Measurements from ENCODE around the gene ZNF319. TPM values are rescaled to one million over a fixed set of nuclear protein-coding genes. Genes with fewer than 3 reads are reported as not detected.

The ZNF319 gene
- total RNA-seq, 1 donor from 2014 or later = 3.1 TPM

- Histone ChIP-seq H3K4me3 (ENCODE audit: low read length in 3 of 3) (no peak overlapping the region), H3K27me3 (ENCODE audit: control insufficient read depth in 3 of 3, insufficient read depth in 3 of 3, low read length in 3 of 3) (no peaks in the 10 kb centered on the region), H3K4me1 (ENCODE audit: control insufficient read depth in 3 of 3, insufficient read depth in 3 of 3, low read length in 3 of 3) (peaks cover 25 to 39% (median 35%) of the 10 kb centered on the region in 3 donors), H3K36me3 (ENCODE audit: control insufficient read depth in 3 of 3, insufficient read depth in 3 of 3, low read length in 3 of 3) (peaks cover 17 to 33% (median 19%) of the 10 kb centered on the region in 3 donors), H3K9ac (ENCODE audit: low read depth in 1 of 3, low read length in 3 of 3) (no peak overlapping the region), H3K9me3 (ENCODE audit: control insufficient read depth in 3 of 3, low read length in 3 of 3) (no peaks in the 10 kb centered on the region), H3K27ac (ENCODE audit: low read depth, low read length) (no peak overlapping the region)
Observed at GRCh38 chr16:58036943-58037342, 36.5 kb upstream of the ZNF319 start.

GRCh38 chr16:58035356-58036170 is 35.1 kb upstream of the ZNF319 start:
- H3K27ac ChIP-seq (ENCODE audit: low read depth, low read length) = no peak overlapping the region

GRCh38 chr16:58034774-58035173 is 34.3 kb upstream of the ZNF319 start:
- no peak overlapping the region for H3K4me3 ChIP-seq (ENCODE audit: low read length in 3 of 3)

More at GRCh38 chr16:58035356-58036170, 35.1 kb upstream of the ZNF319 start:
- Histone ChIP-seq H3K9ac (ENCODE audit: low read depth in 1 of 3, low read length in 3 of 3) (peak overlapping the region in 2 of 3 donors; percentile 10 to 45), H3K4me3 (ENCODE audit: low read length in 3 of 3) (no peak overlapping the region), H3K4me1 (ENCODE audit: control insufficient read depth in 3 of 3, insufficient read depth in 3 of 3, low read length in 3 of 3) (peaks cover 32 to 45% (median 39%) of the 10 kb centered on the region in 3 donors), H3K9me3 (ENCODE audit: control insufficient read depth in 3 of 3, low read length in 3 of 3) (no peaks in the 10 kb centered on the region), H3K27me3 (ENCODE audit: control insufficient read depth in 3 of 3, insufficient read depth in 3 of 3, low read length in 3 of 3) (no peaks in the 10 kb centered on the region), H3K36me3 (ENCODE audit: control insufficient read depth in 3 of 3, insufficient read depth in 3 of 3, low read length in 3 of 3) (peaks cover 6 to 23% (median 15%) of the 10 kb centered on the region in 3 donors)

DNA sequence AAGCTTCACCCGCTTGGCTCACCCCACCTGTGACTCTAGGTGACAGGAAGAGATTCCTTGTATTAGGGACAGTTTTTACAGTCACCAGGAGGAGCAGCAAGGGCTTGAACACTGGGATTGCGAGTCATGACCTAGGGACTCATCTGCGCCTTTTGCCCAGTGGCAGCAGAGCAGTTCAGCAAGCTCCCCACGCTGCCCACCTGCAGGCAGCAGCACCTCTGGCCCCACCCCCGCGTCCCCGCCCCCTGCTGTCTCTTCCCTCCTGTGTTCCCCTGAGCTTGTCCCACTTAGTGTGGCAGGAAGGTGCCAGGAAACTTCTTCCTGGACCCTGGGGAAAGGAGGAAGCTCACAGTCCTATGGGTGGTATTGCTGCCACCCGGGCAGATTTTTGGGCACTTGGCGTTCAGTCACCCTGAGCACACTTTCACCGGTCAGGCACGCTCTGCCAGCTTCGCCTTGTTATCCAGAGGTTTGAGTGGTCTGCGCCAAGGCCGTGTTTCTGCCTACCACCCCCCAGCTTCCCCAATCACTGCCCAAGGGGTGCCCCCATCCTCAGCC is 33.7 kb upstream of the ZNF319 start:
- Histone ChIP-seq H3K9ac (ENCODE audit: low read depth in 1 of 3, low read length in 3 of 3) (no peak overlapping the region), H3K36me3 (ENCODE audit: control insufficient read depth in 3 of 3, insufficient read depth in 3 of 3, low read length in 3 of 3) (peaks cover 2 to 12% (median 5%) of the 10 kb centered on the region in 3 donors), H3K27ac (ENCODE audit: low read depth, low read length) (no peak overlapping the region), H3K27me3 (ENCODE audit: control insufficient read depth in 3 of 3, insufficient read depth in 3 of 3, low read length in 3 of 3) (no peaks in the 10 kb centered on the region), H3K4me3 (ENCODE audit: low read length in 3 of 3) (no peak overlapping the region), H3K4me1 (ENCODE audit: control insufficient read depth in 3 of 3, insufficient read depth in 3 of 3, low read length in 3 of 3) (peaks cover 45 to 55% (median 52%) of the 10 kb centered on the region in 3 donors), H3K9me3 (ENCODE audit: control insufficient read depth in 3 of 3, low read length in 3 of 3) (no peaks in the 10 kb centered on the region)

More at GRCh38 chr16:58034774-58035173, 34.3 kb upstream of the ZNF319 start:
- Histone ChIP-seq H3K27me3 (ENCODE audit: control insufficient read depth in 3 of 3, insufficient read depth in 3 of 3, low read length in 3 of 3) (no peaks in the 10 kb centered on the region), H3K9ac (ENCODE audit: low read depth in 1 of 3, low read length in 3 of 3) (no peak overlapping the region), H3K4me1 (ENCODE audit: control insufficient read depth in 3 of 3, insufficient read depth in 3 of 3, low read length in 3 of 3) (peaks cover 39 to 50% (median 46%) of the 10 kb centered on the region in 3 donors), H3K9me3 (ENCODE audit: control insufficient read depth in 3 of 3, low read length in 3 of 3) (no peaks in the 10 kb centered on the region), H3K36me3 (ENCODE audit: control insufficient read depth in 3 of 3, insufficient read depth in 3 of 3, low read length in 3 of 3) (peaks cover 2 to 15% (median 7%) of the 10 kb centered on the region in 3 donors), H3K27ac (ENCODE audit: low read depth, low read length) (no peak overlapping the region)

DNA sequence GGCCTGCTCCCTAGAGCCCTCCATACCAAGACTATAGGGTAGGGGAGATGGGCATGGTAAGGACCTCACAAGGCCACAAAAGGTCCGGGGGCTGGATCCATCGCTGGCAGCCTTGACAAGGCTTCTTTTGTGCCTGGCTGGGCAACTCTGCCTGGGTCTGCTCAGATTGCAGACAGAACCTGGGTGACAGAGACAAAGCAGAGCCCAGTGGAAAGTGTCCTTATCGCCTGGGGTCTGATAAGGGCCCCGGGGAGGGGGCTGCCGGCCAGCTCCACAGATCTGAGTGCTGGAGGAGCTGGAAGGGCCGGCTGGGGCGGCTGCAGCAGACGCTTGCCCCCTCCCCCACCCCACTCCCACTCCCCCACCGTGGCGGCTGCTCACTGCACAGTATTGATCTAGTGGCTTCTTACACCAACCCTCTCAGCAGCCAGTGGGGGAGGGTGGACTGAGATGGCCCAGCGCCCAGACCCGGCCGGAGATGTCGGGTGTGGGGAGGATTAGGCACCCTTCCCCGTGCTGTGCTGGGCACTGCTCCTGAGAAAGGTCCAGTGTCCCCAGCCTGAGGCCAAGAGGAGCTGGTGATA is 32.3 kb upstream of the ZNF319 start:
- H3K27ac ChIP-seq (ENCODE audit: low read depth, low read length) = no peak overlapping the region
- no peaks in the 10 kb centered on the region for H3K9me3 ChIP-seq (ENCODE audit: control insufficient read depth in 3 of 3, low read length in 3 of 3)
- peak overlapping the region in 1 of 3 donors; percentile 45 for H3K9ac ChIP-seq (ENCODE audit: low read depth in 1 of 3, low read length in 3 of 3)
- no peak overlapping the region for H3K4me3 ChIP-seq (ENCODE audit: low read length in 3 of 3)
- H3K4me1 ChIP-seq (ENCODE audit: control insufficient read depth in 3 of 3, insufficient read depth in 3 of 3, low read length in 3 of 3) = peaks cover 58 to 68% (median 66%) of the 10 kb centered on the region in 3 donors
- H3K36me3 ChIP-seq (ENCODE audit: control insufficient read depth in 3 of 3, insufficient read depth in 3 of 3, low read length in 3 of 3) = peaks cover 0 to 3% (median 0%) of the 10 kb centered on the region in 3 donors
- no peaks in the 10 kb centered on the region for H3K27me3 ChIP-seq (ENCODE audit: control insufficient read depth in 3 of 3, insufficient read depth in 3 of 3, low read length in 3 of 3)

DNA sequence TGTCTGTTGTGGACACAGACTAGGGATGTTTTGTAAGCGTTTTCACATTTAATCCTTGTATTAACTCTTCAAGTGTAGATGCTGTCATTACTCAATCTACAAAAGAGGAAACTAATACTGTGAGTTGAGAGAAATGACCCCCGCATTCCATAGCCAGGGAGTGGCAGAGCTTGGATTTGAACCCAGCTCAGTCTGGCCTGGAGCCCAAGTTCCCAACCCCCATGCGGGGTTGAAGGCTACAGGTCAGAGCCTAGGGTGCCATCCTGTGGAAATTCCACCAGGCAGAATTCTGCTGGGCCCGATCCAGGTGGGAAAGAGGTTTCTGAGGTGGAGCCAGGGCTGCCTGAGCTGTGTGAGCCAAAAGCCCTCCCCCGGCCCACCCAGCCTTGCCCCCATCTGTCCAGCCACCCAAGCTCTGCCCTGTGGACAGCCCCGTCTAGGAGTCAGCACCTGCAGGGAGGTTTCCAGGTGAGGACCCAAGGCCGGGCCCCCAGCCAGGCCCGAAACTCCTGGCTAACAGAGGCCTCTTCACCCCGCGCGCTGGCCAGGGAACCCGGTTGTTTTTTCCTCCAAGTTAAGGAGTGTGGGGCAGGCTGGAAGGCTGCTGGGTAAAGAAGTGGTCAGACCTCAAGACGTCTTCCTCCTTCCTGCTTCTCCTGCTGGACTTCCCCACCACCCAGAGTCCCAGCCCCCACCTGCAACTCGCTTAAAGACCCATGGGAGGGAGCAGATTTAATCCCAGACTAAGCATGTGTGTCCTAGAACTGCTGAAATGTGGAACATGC is 30.7 kb upstream of the ZNF319 start:
- no peak overlapping the region for H3K27ac ChIP-seq (ENCODE audit: low read depth, low read length)
- no peak overlapping the region for H3K4me3 ChIP-seq (ENCODE audit: low read length in 3 of 3)
- H3K9me3 ChIP-seq (ENCODE audit: control insufficient read depth in 3 of 3, low read length in 3 of 3) = no peaks in the 10 kb centered on the region
- peaks cover 64 to 76% (median 67%) of the 10 kb centered on the region in 3 donors for H3K4me1 ChIP-seq (ENCODE audit: control insufficient read depth in 3 of 3, insufficient read depth in 3 of 3, low read length in 3 of 3)
- H3K9ac ChIP-seq (ENCODE audit: low read depth in 1 of 3, low read length in 3 of 3) = no peak overlapping the region
- H3K36me3 ChIP-seq (ENCODE audit: control insufficient read depth in 3 of 3, insufficient read depth in 3 of 3, low read length in 3 of 3) = peaks cover 0 to 2% (median 0%) of the 10 kb centered on the region in 3 donors
- no peaks in the 10 kb centered on the region for H3K27me3 ChIP-seq (ENCODE audit: control insufficient read depth in 3 of 3, insufficient read depth in 3 of 3, low read length in 3 of 3)

- H3K9me3 ChIP-seq (ENCODE audit: control insufficient read depth in 3 of 3, low read length in 3 of 3) = no peaks in the 10 kb centered on the region
- no peak overlapping the region for H3K9ac ChIP-seq (ENCODE audit: low read depth in 1 of 3, low read length in 3 of 3)
- H3K4me1 ChIP-seq (ENCODE audit: control insufficient read depth in 3 of 3, insufficient read depth in 3 of 3, low read length in 3 of 3) = peaks cover 57 to 69% (median 67%) of the 10 kb centered on the region in 3 donors
- peaks cover 0 to 2% (median 0%) of the 10 kb centered on the region in 3 donors for H3K36me3 ChIP-seq (ENCODE audit: control insufficient read depth in 3 of 3, insufficient read depth in 3 of 3, low read length in 3 of 3)
- H3K4me3 ChIP-seq (ENCODE audit: low read length in 3 of 3) = no peak overlapping the region
- H3K27me3 ChIP-seq (ENCODE audit: control insufficient read depth in 3 of 3, insufficient read depth in 3 of 3, low read length in 3 of 3) = no peaks in the 10 kb centered on the region
- no peak overlapping the region for H3K27ac ChIP-seq (ENCODE audit: low read depth, low read length)
Observed at GRCh38 chr16:58030136-58030840, 29.8 kb upstream of the ZNF319 start.

- no peaks in the 10 kb centered on the region for H3K27me3 ChIP-seq (ENCODE audit: control insufficient read depth in 3 of 3, insufficient read depth in 3 of 3, low read length in 3 of 3)
- H3K9ac ChIP-seq (ENCODE audit: low read depth in 1 of 3, low read length in 3 of 3) = no peak overlapping the region
- no peak overlapping the region for H3K27ac ChIP-seq (ENCODE audit: low read depth, low read length)
- H3K4me1 ChIP-seq (ENCODE audit: control insufficient read depth in 3 of 3, insufficient read depth in 3 of 3, low read length in 3 of 3) = peaks cover 62 to 74% (median 69%) of the 10 kb centered on the region in 3 donors
- H3K36me3 ChIP-seq (ENCODE audit: control insufficient read depth in 3 of 3, insufficient read depth in 3 of 3, low read length in 3 of 3) = peaks cover 0 to 2% (median 0%) of the 10 kb centered on the region in 3 donors
- no peak overlapping the region for H3K4me3 ChIP-seq (ENCODE audit: low read length in 3 of 3)
- H3K9me3 ChIP-seq (ENCODE audit: control insufficient read depth in 3 of 3, low read length in 3 of 3) = no peaks in the 10 kb centered on the region
Observed at GRCh38 chr16:58029410-58029809, 28.9 kb upstream of the ZNF319 start.

GRCh38 chr16:58028541-58029070 is 28.1 kb upstream of the ZNF319 start:
- Histone ChIP-seq H3K27me3 (ENCODE audit: control insufficient read depth in 3 of 3, insufficient read depth in 3 of 3, low read length in 3 of 3) (no peaks in the 10 kb centered on the region), H3K36me3 (ENCODE audit: control insufficient read depth in 3 of 3, insufficient read depth in 3 of 3, low read length in 3 of 3) (peaks cover 0 to 2% (median 0%) of the 10 kb centered on the region in 3 donors), H3K4me1 (ENCODE audit: control insufficient read depth in 3 of 3, insufficient read depth in 3 of 3, low read length in 3 of 3) (peaks cover 61 to 71% (median 64%) of the 10 kb centered on the region in 3 donors), H3K9ac (ENCODE audit: low read depth in 1 of 3, low read length in 3 of 3) (no peak overlapping the region), H3K27ac (ENCODE audit: low read depth, low read length) (no peak overlapping the region), H3K9me3 (ENCODE audit: control insufficient read depth in 3 of 3, low read length in 3 of 3) (no peaks in the 10 kb centered on the region), H3K4me3 (ENCODE audit: low read length in 3 of 3) (peak overlapping the region in 1 of 3 donors; percentile 5)

All from skeletal muscle tissue (tissue), 4 donors.